Hippocampal formation (tissue), 2 donors: ENCODE data around the gene TEX12.
"Not testable (repeated sequence)": the region's sequence is repeated elsewhere in the genome, so short reads cannot be mapped to it uniquely, and the experiment has no call there.

ENCODE experiments used
- DNase-seq, 2 donors: peaks; one replicate each; lab custom pipeline; 2025; lab: John Stamatoyannopoulos, UW

TEX12 gene

GRCh38 chr11:112167145-112167544 is at the start of gene TEX12:
Gene TEX12 (plus strand): TSS chr11:112167372. CDS start chr11:112169269, 1,897 bp downstream.
- no peak for DNase-seq

GRCh38 chr11:112118176-112118575 is 49.0 kb upstream of the TEX12 start:
- DNase-seq: no peak

GRCh38 chr11:112121981-112122615 is 45.1 kb upstream of the TEX12 start:
- no peak for DNase-seq

DNA sequence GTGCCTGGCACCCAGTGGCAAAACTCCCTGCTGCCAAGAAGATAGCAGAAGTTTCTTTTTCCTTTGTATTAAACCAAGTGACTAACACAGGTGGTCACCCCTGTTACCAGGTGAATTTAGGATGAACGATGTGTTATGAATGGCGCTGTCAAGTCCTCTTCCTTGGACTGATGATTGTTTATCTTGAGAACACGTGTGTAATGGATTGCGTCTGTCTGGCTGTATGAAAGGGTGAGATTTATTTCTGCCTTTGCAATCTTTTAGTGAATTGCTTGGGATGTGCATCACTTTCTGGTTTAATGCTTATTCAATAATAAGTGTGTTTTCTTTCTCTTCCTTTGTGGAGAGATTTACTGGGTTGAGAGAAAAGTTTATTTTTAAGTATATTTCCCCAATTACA is 44.0 kb upstream of the TEX12 start:
- DNase-seq: no peak

DNA sequence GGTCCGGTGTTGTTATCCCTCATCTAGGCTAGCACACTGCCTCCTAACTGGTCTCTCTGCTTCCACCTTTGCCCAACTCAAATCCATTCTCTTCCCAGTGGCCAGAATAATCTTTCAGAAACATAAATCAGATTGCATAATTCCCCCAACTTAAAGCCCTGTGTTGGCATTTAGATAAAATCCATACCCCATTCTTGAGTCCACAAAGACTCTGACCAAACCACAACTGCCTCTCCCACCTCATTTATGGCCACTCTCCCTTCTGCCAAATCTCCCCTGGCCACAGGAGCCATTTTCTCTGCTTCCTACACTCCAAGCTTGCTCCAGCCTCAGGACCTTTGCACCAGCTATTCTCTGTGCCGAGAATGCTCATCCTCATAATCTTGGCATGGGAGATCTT is 40.1 kb upstream of the TEX12 start:
- DNase-seq: no peak

- peak; percentile 10 to 18 for DNase-seq
These were observed 38.6 kb upstream of the TEX12 start for GRCh38 chr11:112128483-112129121.

DNA sequence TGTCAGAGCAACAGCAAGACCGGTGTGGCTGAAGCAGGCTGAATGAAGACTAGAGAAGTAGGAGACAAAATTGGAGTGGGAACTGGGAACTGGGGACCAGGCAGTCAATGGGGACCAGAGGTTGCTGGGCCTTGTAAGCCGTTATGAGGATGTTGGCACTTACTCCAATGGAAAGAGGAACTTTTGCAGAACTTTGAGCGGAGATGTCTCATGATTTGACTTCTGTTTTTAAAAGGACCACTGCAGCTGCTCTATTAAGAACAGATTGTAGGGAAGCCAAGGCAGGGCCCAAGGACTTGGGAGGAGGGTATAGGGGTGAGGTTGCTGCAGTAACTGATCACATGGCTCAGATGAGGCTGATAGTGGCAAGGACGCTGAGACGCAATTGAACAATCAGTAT is 37.5 kb upstream of the TEX12 start:
- peak in 1 of 2 donors; percentile 33 for DNase-seq

DNA sequence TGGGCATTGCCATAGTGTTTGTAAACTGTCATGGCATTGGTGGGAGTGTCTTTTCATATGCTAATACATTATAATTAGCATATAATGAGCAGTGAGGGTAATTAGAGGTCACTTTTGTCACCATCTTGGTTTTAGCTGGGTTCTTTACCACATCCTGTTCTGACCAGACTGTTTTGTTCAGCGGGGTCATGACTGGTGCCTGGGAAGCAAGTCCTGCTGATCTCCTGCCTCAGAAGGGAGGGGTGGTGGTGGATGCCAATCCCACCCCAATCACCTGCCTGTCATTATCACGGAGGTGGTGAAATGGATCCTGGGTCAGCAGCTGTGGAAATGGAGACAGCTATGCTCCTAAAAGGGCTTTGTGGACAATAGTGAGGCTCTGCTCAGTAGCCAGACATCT is 34.4 kb upstream of the TEX12 start:
- no peak for DNase-seq

DNA sequence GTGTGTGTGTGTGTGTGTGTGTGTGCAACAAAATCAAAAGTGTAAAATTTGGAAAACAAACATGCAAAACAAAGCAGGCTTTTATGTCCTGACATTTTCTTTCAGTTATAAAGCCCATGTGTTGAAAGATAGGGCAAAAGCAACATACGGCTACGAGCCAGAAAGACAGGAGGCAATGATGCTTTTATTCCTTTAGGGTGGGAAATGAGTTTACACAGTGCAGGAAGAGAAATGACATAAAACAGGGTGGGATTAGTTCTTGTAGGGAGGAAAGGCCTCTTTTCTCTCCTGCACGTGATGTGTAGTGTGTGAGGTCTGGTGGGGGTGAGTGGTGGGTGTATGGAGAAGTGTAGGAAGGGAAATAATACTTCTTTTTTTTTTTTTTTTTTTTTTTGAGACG is 32.7 kb upstream of the TEX12 start:
- no peak for DNase-seq

DNA sequence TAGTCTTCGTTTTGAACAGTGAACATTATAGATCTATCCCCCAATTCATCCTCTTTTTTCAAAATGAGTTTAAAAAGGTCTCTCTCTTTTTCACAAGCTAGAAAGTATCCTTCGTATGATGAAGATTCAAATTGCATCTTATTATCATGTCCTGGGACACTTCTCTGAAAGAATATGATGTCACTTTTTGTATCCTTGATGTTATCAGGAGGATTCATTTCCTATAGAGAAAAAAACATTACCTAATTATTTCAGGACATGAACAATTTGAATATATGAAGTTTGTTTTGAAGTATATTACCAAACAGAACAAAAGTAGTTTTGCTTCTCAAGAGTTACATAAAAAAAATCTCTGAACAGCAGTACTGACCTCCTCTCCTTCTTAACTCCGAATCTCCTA is 23.6 kb upstream of the TEX12 start:
- no peak for DNase-seq

- DNase-seq: peak in 1 of 2 donors; percentile 71
These were observed 16.7 kb upstream of the TEX12 start for GRCh38 chr11:112150517-112150916.

DNA sequence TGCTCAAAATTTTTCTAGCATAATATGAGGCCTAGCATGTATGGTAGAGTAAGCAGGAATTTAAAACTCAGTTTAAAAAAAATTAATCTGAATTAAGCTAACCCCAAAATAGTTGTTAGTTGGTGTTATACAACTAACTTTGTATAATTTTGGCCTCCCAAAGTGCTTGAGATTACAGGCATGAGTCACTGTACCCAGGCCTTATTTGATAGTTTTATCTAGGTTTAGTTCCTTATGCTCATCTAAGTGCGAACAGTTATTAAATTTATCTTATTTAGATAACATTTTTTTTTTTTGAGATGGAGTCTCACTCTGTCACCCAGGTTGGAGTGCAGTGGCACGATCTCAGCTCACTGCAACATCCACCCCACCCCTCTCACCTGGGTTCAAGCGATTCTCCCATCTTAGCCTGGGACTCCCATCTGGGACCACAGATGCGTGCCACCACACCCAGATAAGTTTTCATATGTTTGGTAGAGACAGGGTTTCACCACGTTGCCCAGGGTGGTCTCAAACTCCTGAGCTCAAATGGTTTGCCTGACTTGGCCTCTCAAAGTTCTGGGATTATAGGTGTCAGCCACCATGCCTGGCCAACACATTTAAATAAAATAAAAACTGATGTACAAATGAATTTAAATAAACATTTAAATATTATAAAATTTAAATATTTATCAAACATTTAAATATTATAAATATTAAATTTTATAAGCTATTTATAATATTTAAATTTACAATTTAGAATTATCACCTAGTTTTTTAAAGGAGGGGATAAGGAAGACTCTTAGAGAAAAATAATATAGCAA is 10.8 kb upstream of the TEX12 start:
- DNase-seq: no peak

DNA sequence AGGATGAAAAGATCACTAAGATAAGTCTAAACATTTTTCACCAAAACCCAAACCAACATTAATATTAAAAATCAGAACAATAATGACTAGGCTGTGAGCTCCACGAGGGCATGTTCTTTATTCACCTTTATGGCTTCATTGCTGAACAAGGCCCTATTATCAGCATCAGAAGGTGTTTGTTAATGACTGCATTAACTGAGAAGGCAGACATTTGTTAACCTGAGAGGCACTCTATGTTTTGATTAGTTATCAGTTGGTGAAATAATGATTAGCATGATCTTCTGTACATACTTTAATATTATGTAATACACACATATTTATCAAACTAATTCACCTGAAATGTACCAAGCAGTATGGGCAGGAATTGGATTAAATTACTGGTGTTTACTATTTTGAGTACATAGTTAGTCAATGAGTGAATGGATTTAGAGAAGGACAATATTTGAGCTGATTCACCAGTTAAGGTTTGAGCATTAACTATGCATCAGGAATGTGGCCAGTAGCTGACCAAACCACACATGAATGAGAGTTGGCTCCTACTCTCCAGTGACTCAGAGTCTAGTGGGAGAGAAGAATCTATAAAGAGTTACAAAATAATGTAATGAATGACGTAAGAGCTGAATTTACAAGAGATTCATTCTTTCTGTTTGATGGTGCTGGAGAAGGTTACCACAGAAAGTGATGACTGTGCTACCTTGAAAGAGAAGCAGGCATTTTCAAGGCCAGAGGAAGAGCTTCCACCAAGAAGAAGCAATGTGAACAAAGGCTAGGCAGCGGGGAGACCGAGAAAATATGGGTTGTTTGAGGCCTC is 10.0 kb upstream of the TEX12 start:
- no peak for DNase-seq

- DNase-seq: no peak
These were observed 7.8 kb upstream of the TEX12 start for GRCh38 chr11:112159098-112160065.

- DNase-seq: no peak
These were observed 6.9 kb upstream of the TEX12 start for GRCh38 chr11:112160091-112160848.

DNA sequence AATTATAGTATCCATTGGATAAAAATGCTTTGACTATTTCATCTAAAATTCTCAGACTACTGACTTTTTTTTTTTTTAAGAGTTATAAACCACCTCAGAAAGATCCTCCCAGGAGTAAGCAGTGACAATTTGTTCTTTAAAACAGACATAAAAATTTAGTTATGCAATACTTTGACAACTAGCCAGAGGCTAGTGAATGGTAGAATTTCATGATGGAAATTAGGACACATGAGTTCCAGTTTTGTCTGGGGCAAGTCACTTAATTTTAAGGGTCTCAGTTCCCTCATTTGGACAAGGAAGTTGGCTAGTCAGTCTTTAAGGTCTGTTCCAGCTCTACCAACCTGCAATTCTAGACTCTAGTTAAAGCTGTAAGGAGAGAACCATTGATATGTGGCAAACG is 6.2 kb upstream of the TEX12 start:
- DNase-seq: no peak

DNA sequence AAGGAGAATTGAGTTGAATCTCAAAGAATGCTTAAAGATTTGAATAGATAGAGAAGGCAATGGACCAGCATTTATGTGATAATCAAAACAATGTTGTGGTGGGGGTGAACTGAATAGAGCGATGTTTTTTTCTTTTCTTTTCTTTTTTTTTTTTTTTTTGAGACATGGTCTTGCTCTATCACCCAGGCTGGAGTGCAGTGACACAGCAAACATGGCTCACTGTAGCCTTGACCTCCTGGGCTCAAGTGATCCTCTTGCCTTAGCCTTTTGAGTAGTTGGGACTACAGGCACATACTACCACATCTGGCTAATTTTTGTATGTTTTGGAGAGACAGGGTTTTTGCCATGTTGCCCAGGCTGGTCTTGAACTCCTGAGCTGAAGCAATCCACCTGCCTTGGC is 5.0 kb upstream of the TEX12 start:
- DNase-seq: not testable (repeated sequence)

DNA sequence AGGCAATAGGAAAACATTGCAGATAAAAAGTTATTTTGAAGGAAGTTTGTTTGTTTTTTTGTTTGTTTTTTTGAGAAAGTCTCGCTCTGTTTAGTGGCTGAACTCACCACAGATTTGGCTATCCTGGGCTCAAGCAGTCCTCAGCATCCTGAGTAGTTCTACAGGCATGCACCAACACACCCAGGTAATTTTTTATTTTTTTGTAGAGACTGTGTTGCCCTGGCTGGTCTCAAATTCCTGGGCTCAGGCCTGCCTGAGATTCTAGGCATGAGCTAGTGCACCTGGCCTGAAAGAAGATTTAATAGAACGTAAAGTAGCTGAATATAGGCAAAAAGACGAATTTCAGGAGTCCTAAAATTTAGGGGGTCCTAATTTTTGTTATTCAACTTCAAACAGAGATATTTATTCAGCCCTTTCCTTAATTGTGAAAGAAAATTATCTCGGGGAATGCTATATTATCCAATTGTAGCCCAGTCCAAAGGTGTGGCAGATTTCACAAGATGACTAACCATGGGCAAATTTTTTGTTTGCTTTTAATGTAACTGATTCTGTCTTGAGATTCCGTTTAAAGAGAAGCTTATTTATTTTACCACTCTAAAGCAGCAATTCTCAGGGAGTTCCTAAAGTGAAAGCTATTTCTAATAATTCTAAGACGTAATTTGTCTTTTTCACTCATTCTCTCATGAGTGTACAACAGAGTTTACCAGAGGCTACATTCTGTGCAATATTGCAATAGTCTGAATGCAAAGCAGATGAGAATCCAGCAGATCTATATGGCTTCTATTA is 4.2 kb upstream of the TEX12 start:
- DNase-seq: no peak

DNA sequence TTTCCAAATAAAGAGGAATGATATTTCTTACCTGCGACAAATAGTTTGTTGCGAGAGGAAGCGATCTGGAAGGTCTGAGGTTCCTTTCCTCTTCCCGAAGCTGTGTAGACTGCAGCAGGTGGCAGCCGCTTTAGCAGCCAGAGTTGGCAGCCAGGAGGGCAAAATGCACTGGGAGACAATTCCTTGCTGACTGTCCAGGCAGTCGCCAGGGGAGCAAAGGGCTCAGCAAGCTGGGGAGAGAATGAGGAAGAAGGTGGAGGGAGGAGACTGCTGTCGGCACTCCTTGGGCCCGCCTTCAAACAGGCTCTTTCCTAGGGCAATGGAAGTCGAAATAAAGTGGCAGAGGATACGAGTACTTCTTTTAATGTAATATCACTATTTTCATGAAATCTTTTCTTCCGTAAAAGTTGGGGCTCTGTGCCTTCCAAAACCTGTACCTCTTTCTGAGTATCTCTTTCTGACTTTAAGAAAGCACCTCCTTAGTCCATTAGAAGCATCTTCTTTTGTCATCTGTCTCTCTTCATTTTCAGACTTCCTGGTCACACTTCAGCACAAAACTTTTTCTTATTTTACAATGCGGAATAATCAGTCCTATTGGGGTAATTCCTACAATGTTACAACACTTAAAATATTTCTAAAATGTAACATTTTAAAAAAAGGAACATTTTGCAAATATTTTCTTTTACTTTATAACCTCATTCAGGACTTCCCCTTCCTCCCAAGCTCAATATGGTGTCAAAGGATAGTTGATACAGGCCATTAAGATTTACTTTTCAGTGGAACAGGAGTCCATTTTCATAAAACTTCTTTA is 3.1 kb upstream of the TEX12 start, which contains the start of gene IL18:
Gene IL18 (minus strand): TSS at position 220 of the 811 bp plus-strand sequence. CDS start 9,041 bp downstream, outside the sequence.
- no peak for DNase-seq
